Ishikawa (cell line): ENCODE measurements around the gene AP5S1.

Experiments used
- CEBPB ChIP-seq: IDR thresholded peaks from 2 replicates; pipeline ENCODE4 v1.6.1; 2012
- CREB1 ChIP-seq: IDR thresholded peaks from 2 replicates; pipeline ENCODE4 v1.6.1; 2012; ENCODE audit warnings: low read depth
- EGR1 ChIP-seq: IDR thresholded peaks from 2 replicates; pipeline ENCODE4 v1.6.1; 2012
- EP300 ChIP-seq: IDR thresholded peaks from 2 replicates; pipeline ENCODE4 v1.6.1; 2012; ENCODE audit warnings: borderline replicate concordance
- FOXM1 ChIP-seq: IDR thresholded peaks from 2 replicates; pipeline ENCODE4 v1.6.1; 2012; ENCODE audit warnings: low read depth, borderline replicate concordance
- MAX ChIP-seq: IDR thresholded peaks from 2 replicates; pipeline ENCODE4 v1.6.1; 2012
- NFIC ChIP-seq: IDR thresholded peaks from 2 replicates; pipeline ENCODE4 v1.6.1; 2012
- RAD21 ChIP-seq: IDR thresholded peaks from 2 replicates; pipeline ENCODE4 v1.6.1; 2012; ENCODE audit warnings: low read depth
- REST ChIP-seq: IDR thresholded peaks from 2 replicates; pipeline ENCODE4 v1.6.1; 2012; ENCODE audit warnings: low read depth, mild to moderate bottlenecking
- TAF1 ChIP-seq: IDR thresholded peaks from 2 replicates; pipeline ENCODE4 v1.6.1; 2012; ENCODE audit warnings: low read depth, mild to moderate bottlenecking
- TCF12 ChIP-seq: IDR thresholded peaks from 2 replicates; pipeline ENCODE4 v1.6.1; 2012; ENCODE audit warnings: low read depth
- TEAD4 ChIP-seq: IDR thresholded peaks from 2 replicates; pipeline ENCODE4 v1.6.1; 2012
- USF1 ChIP-seq: IDR thresholded peaks from 2 replicates; pipeline ENCODE4 v1.6.1; 2012
- YY1 ChIP-seq: IDR thresholded peaks from 2 replicates; pipeline ENCODE4 v1.6.1; 2012; ENCODE audit warnings: low read depth
- ZBTB7A ChIP-seq: IDR thresholded peaks from 2 replicates; pipeline ENCODE4 v1.6.1; 2012; ENCODE audit warnings: low read depth

Gene AP5S1

DNA sequence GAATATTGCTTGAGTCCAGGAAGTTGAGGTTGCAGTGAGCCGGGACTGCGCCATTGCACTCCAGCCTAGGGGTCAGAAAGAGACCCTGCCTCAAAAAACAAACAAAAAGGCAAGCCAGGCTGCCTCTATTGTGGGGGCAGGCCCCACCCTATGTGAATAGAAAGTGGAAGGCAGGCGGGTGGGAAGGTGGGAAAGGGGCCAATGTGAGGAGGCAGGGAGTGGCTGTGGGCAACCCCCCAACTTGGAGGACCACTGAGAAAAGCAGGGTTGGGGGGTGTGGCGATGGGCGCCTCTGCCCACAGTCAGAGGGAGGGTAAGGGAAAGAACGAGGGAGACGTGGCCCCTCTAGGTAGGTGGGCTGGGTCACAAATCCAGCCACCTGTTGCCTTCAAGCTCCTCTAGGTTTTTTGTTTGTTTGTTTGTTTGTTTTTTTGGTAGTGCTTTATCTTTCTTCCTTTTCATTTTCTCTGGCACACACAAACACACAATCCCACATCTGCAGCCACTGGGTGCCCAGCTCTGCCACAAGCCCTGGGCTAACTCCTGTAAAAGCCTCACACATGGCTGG lies 5.3 kb upstream of the AP5S1 start:
- TF ChIP-seq ZBTB7A, result no peak
- no peak for TF ChIP-seq CREB1
- no peak for TF ChIP-seq EP300
- no peak for TF ChIP-seq FOXM1
- no peak for TF ChIP-seq TCF12
- no peak for TF ChIP-seq USF1
- TF ChIP-seq NFIC, result no peak
- no peak for TF ChIP-seq REST
- TF ChIP-seq EGR1, result no peak
- TF ChIP-seq RAD21, result no peak
- TF ChIP-seq YY1, result no peak
- TF ChIP-seq CEBPB, result no peak

GRCh38 chr20:3815703-3816315 lies 4.5 kb upstream of the AP5S1 start:
- no peak for TF ChIP-seq EP300
- no peak for TF ChIP-seq CREB1
- no peak for TF ChIP-seq YY1
- no peak for TF ChIP-seq FOXM1
- no peak for TF ChIP-seq NFIC
- TF ChIP-seq TAF1, result no peak
- no peak for TF ChIP-seq REST
- no peak for TF ChIP-seq USF1
- TF ChIP-seq RAD21, result no peak
- no peak for TF ChIP-seq CEBPB
- no peak for TF ChIP-seq TEAD4
- no peak for TF ChIP-seq TCF12
- TF ChIP-seq EGR1, result no peak
- TF ChIP-seq MAX, result no peak
- no peak for TF ChIP-seq ZBTB7A

DNA sequence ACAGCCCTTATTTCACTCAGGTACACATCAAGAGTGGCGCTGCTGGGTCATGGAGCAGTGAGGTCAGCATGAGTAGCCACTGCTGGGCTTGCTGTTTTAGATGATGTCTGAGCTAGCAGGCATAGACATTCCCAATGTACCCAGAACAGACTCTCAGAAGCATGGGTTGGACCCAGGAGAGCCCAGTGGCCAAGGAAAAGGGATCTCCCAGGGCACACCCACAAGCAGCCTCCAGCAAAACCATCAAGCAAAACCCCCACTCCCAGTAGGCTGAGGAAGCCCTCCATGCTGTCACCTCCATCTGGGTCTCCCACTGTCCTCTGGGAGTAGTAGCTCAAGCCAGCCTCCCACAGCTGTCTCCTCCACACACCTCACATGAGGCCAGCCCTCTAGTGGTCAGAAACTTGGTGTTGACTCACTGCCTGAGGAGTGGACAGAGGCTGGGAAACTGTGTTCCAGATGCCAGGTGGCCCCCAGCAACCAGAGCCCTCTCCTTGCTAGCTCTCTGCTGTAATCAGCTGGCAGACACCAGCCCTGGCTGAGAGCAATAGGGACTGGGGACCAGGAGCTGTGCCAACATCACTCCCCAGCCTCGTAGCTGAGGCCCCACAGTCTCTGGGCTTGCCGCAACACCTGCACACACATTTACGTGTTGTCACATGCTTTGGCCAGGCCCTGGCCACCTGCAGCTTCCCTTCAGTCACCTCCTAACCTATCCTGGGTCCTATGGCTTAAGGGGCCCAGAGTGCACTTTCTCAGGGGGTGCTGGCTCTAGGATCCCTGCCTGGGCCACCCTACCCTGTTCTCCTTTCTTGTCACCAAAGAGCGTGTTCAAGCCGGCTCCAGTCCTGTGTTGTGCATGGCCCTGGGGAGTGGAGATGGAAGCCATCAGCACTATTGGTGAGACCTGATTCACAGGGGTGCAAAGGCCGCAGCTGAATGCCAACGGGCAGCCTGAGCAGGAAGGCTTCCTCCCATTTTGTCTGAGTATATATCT lies 1.9 kb upstream of the AP5S1 start:
- TF ChIP-seq USF1, result no peak
- TF ChIP-seq RAD21, result peak; percentile 59
- no peak for TF ChIP-seq CEBPB
- TF ChIP-seq MAX, result peak; percentile 34; the same call in 1 of the 2 replicates
- TF ChIP-seq FOXM1, result no peak
- TF ChIP-seq TEAD4, result no peak
- TF ChIP-seq NFIC, result no peak
- TF ChIP-seq TCF12, result no peak

DNA sequence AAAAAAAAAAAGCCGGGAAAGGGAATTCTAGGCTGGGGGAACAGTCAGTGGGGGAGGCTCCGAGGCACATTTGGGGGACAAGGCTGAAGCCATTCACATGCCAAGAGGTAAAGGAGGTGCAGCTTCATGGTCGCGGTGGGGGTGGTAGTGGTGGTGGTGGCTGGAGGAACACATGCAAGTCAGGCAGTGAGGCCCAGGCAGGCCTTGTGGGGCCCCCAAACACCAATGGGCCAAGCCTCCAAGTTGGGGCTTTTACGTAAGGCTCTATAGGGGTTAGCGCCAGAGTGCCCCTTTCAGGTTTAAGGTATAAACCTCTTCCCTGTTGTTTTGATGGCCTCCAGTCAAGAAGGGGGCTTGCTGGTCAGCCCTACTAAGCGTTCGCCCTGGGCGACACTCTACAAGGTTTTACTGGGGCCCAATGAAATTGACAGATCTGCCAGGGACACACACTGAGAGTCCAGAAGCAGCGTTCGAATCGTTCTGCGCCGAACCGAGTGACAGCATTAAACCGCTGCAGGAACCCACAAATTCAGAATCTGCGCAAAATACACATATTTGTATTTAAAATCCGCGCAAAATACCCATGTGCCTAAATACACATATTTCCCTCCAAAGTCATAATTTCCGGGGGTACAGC lies 818 bp upstream of the AP5S1 start:
- TF ChIP-seq TEAD4, result no peak
- no peak for TF ChIP-seq ZBTB7A
- no peak for TF ChIP-seq USF1
- TF ChIP-seq MAX, result no peak
- no peak for TF ChIP-seq TAF1
- no peak for TF ChIP-seq YY1
- no peak for TF ChIP-seq EGR1
- no peak for TF ChIP-seq REST
- TF ChIP-seq CEBPB, result no peak
- no peak for TF ChIP-seq EP300
- TF ChIP-seq NFIC, result no peak
- no peak for TF ChIP-seq TCF12
- TF ChIP-seq FOXM1, result no peak
- no peak for TF ChIP-seq RAD21
- no peak for TF ChIP-seq CREB1
